Right lobe of liver (tissue), 6 donors: ENCODE results near the gene DONSON. TPM values are rescaled to one million over a fixed set of nuclear protein-coding genes. Genes with fewer than 3 reads are reported as not detected.
"Not testable (repeated sequence)": the region's sequence is repeated elsewhere in the genome, so short reads cannot be mapped to it uniquely, and the experiment has no call there.

Experiments used
- ATAC-seq, 4 donors: fragments of 200-7000 bp; cut with Tn5 transposase; one replicate each; pipeline ENCODE4 v1.9.1; 2020; ENCODE audit warnings: mild to moderate bottlenecking in 4 of 4, moderate library complexity in 4 of 4
- DNase-seq, 3 donors: peaks; one replicate each; pipeline ENCODE4 v3.0.0-alpha.2; 2020
- H3K27ac ChIP-seq, 3 donors: fragments of 200-600 bp; one replicate each; pipeline ENCODE4 v1.8.0; 2022
- H3K27me3 ChIP-seq, 2 donors: fragments of 200-600 bp; one replicate each; pipeline ENCODE4 v1.8.0; 2022
- H3K36me3 ChIP-seq, 4 donors: fragments of 200-600 bp; sonication (generic) in 1 of 4; one replicate each; pipeline versions ENCODE4 v1.5.1 to v1.8.0; 2017 to 2022; ENCODE audit warnings: control low read depth in 1 of 4
- H3K4me1 ChIP-seq, 4 donors: fragments of 200-600 bp; sonication (generic) in 1 of 4; one replicate each; pipeline versions ENCODE4 v1.5.1 to v1.8.0; 2017 to 2022; ENCODE audit warnings: control low read depth in 1 of 4
- H3K4me3 ChIP-seq, 3 donors: fragments of 200-600 bp; one replicate each; pipeline ENCODE4 v1.8.0; 2022
- H3K9me3 ChIP-seq, 4 donors: fragments of 200-600 bp; sonication (generic) in 1 of 4; one replicate each; pipeline versions ENCODE4 v1.5.1 to v1.8.0; 2017 to 2022; ENCODE audit warnings: control low read depth in 1 of 4
- CTCF ChIP-seq, 4 donors: fragments of 200-600 bp in 3 of 4; fragments of 450-650 bp in 1 of 4; IDR thresholded peaks; one replicate each; pipeline versions ENCODE4 v1.5.1 to v1.8.0; 2016 to 2022; ENCODE audit warnings: antibody characterized with exemption in 4 of 4, mild to moderate bottlenecking in 2 of 4
- POLR2A ChIP-seq: fragments of 450-650 bp; IDR thresholded peaks from one replicate; pipeline ENCODE4 v1.6.1; 2017; ENCODE audit warnings: antibody characterized with exemption, mild to moderate bottlenecking
- WGBS: methylation state at CpG from one replicate; pipeline ENCODE4 v1.1.6; 2018; ENCODE audit warnings: low coverage, low lambda C conversion rate; ENCODE audit not compliant: insufficient coverage; ENCODE audit errors: missing lambda C conversion rate; 5-methylcytosine and 5-hydroxymethylcytosine counted together
- intact Hi-C, 2 donors: fragments of 100-400 bp; cut with DNase I; formaldehyde crosslinking; loops; one replicate each; pipeline versions ENCODE4 v1.11.2 to v1.14.1; 2022
- long read RNA-seq: library from polyadenylated mRNA; unstranded; transcript quantifications from one replicate; pipeline ENCODE4 v2.0.0, GENCODE V29; 2019
- total RNA-seq, 6 experiments: library from RNA; depleted of rRNA in 2 of 6; stranded (reverse); fragments of >200 nt in 2 of 6; fragmentation: NEBNext Ultra II Directional in 3 of 6; extraction: Animal tissue kit (Norgen Biotek cat#: 25700) in 3 of 6; gene quantifications; one replicate each; pipeline versions ENCODE4 v1.1.0 to v1.2.4, GENCODE V29; 2016 to 2023
- donor health status: DM: no; HTN: yes; CAD: no.
- donor health status: DM: no; HTN: no; CAD: no.
- donor health status: DM: no; HTN: no; CAD: no.
- donor health status: DM: no; HTN: yes; CAD: no.
- donor health status: DM: no; HTN: yes; CAD: no.

Gene DONSON
- total RNA-seq = 10 to 100 TPM in 2 of 6 experiments, 1 to 10 TPM in 4; 6.0 to 13.7 (median 8.4) TPM
- long read RNA-seq, partial matches to known transcripts = 1 of 1 reads
- long read RNA-seq, other reads (novel, unspliced or antisense) = 0 of 1 reads

- peak; percentile 81 for TF ChIP-seq POLR2A
- TF ChIP-seq CTCF (IDR thresholded peaks at IDR 0.05) = no peak
- no peaks in the 10 kb centered on the region for H3K9me3 ChIP-seq
- peak; percentile 96 for DNase-seq
- H3K4me1 ChIP-seq = peaks cover 0 to 13% (median 6%) of the 10 kb centered on the region in 4 donors
- H3K27me3 ChIP-seq = no peaks in the 10 kb centered on the region
- 0% methylated on average over 16 of the region's 78 CpGs for WGBS
- peak; percentile 93 to 98 (median 94) for ATAC-seq
- no peaks in the 10 kb centered on the region for H3K36me3 ChIP-seq
- H3K27ac ChIP-seq = peak within 1 kb of the TSS; percentile 86 to 95 (median 93)
- intact Hi-C loops = no loop called here
- peak within 1 kb of the TSS; percentile 81 to 86 (median 85) for H3K4me3 ChIP-seq
Observed at GRCh38 chr21:33588485-33589335, at the start of gene DONSON. TSS of gene DONSON (minus strand) at chr21:33588684. CDS start at chr21:33588641, 43 bp downstream.

GRCh38 chr21:33634254-33634653, 45.8 kb upstream of the DONSON start:
- 45% methylated on average over 2 of the region's 2 CpGs for WGBS
- TF ChIP-seq CTCF (IDR thresholded peaks at IDR 0.05) = no peak
- no peak for TF ChIP-seq POLR2A
- no peak overlapping the region for H3K4me3 ChIP-seq
- H3K36me3 ChIP-seq = peaks cover 0 to 10% (median 0%) of the 10 kb centered on the region in 4 donors
- DNase-seq = no peak
- peak overlapping the region in 1 of 3 donors; percentile 44 for H3K27ac ChIP-seq
- peak in 3 of 4 donors; percentile 62 to 80 (median 70) for ATAC-seq
- no peaks in the 10 kb centered on the region for H3K27me3 ChIP-seq
- no peaks in the 10 kb centered on the region for H3K9me3 ChIP-seq
- H3K4me1 ChIP-seq = peaks cover 0 to 12% (median 0%) of the 10 kb centered on the region in 4 donors
- intact Hi-C loops = no loop called here

GRCh38 chr21:33626151-33626550, 37.7 kb upstream of the DONSON start:
- H3K27me3 ChIP-seq, DNase-seq, ATAC-seq, H3K27ac ChIP-seq, H3K4me3 ChIP-seq, H3K9me3 ChIP-seq, intact Hi-C loops, H3K4me1 ChIP-seq: not testable (repeated sequence)
- peaks cover 0 to 29% (median 4%) of the 10 kb centered on the region in 4 donors for H3K36me3 ChIP-seq
- 95% methylated on average over 6 of the region's 7 CpGs for WGBS

GRCh38 chr21:33622253-33622652, 33.8 kb upstream of the DONSON start:
- ATAC-seq = no peak
- Histone ChIP-seq H3K27me3 (no peaks in the 10 kb centered on the region), H3K27ac (no peak overlapping the region), H3K36me3 (peaks cover 0 to 27% (median 4%) of the 10 kb centered on the region in 4 donors), H3K4me1 (no peaks in the 10 kb centered on the region), H3K4me3 (no peak overlapping the region), H3K9me3 (no peaks in the 10 kb centered on the region)
- DNase-seq = no peak
- intact Hi-C loops = no loop called here
- no peak for TF ChIP-seq CTCF (IDR thresholded peaks at IDR 0.05)
- no peak for TF ChIP-seq POLR2A

GRCh38 chr21:33619726-33620125, 31.2 kb upstream of the DONSON start:
- H3K4me1 ChIP-seq = no peaks in the 10 kb centered on the region
- peaks cover 0 to 27% (median 4%) of the 10 kb centered on the region in 4 donors for H3K36me3 ChIP-seq
- 81% methylated on average over 4 of the region's 4 CpGs for WGBS
- ATAC-seq (no peak), DNase-seq (no peak)
- intact Hi-C loops = no loop called here
- TF ChIP-seq POLR2A = no peak
- TF ChIP-seq CTCF (IDR thresholded peaks at IDR 0.05) = no peak
- H3K9me3 ChIP-seq = no peaks in the 10 kb centered on the region
- H3K27ac ChIP-seq = no peak overlapping the region
- no peak overlapping the region for H3K4me3 ChIP-seq
- no peaks in the 10 kb centered on the region for H3K27me3 ChIP-seq
